ENCODE measurements around the gene FBXL16.
A peak's percentile ranks its signal among the peaks of the same experiment; 100 is the strongest.
"Not testable (repeated sequence)": the region's sequence is repeated elsewhere in the genome, so short reads cannot be mapped to it uniquely, and the experiment has no call there.

The FBXL16 gene

DNA sequence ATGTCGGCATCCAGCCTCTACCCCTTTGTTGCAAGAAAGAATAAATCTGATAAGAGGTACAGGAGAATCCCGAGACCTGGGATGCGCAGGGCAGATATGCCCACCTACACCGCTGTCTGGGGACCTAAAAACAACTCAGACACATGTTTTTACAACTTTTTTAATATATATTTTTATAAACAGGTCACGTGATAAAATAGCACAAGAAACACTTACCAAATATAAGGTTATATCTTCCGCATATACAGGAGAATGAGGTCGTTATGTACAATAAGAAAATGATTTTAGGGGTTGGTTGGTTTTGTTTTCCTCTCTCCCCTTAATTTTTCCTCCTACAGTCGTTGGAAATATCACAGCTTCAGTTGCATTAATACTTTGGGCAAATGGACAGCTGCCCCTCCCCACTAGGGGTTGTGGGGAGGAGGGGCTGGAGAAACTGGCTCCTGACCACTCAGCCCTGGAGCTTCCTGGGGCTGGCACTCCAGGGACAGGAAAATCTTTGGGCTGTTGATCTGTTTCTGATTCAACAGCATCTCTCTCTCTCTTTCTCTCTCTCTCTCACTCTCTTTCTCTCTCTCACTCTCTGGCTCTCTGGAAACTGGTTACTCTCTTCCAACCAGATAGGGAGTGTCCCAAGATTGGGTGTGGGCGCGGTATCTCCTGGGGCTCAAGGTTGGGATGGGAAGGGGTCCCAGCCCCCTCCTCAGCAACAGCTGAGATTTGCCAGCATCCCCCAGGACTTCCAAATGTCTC is 13.1 kb downstream of the FBXL16 start:
- no peak for DNase-seq (ENCODE audit: low read depth in 2 of 2)

DNA sequence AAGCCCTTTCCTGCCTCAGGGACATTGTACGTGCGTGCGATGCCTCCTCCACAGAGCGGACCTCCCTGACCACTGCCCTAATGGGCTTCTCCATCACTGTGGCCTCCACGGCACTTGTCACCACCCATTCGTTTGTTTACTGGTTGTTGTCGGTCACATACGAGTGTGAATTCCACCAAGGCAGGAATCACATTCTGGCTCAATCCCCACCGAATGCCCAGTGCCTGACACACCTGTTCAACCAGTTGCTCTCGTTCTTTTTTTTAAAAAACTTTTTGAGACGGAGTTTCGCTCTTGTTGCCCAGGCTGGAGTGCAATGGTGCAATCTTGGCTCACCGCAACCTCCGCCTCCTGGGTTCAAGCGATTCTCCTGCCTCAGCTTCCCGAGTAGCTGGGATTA is 14.4 kb downstream of the FBXL16 start:
- DNase-seq (ENCODE audit: low read depth in 2 of 2): not testable (repeated sequence)

DNA sequence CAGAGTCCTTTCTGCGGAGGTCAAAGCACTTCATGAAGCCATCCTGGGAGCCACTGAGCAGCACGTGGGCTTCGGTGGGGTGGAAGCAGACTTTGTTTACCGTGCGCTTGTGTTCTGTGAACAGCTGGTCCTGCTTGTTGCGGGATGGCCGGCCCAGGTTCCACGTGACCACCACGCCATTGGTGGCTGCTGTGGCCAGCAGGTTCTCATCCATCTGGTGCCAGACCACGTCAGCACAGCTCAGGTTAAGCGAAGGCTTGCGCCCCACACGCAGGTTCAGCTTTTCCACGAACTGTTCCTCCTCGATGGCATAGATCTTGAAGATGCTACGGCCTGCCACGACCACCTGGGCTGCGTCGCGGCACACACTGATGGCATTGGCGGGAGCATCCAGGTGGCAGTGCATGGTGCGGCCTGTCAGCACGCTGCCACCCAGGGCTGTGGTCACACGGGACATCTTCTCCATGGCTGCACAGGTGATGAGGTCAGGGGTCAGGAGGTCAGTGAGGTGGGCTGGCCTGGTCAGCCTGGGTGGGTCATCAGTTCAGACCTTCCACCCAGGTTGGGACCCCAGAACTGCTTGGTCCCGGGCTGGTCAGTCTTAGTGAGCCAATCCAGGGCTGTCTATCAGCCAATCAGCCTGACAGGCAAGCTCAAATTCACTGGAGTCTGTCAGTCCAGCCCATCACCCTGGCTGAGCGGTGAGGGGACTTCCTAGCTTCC is 16.3 kb downstream of the FBXL16 start:
- DNase-seq (ENCODE audit: low read depth in 2 of 2): no peak

- DNase-seq (ENCODE audit: low read depth in 2 of 2): no peak
These were observed 18.1 kb downstream of the FBXL16 start for GRCh38 chr16:687499-687898.

DNA sequence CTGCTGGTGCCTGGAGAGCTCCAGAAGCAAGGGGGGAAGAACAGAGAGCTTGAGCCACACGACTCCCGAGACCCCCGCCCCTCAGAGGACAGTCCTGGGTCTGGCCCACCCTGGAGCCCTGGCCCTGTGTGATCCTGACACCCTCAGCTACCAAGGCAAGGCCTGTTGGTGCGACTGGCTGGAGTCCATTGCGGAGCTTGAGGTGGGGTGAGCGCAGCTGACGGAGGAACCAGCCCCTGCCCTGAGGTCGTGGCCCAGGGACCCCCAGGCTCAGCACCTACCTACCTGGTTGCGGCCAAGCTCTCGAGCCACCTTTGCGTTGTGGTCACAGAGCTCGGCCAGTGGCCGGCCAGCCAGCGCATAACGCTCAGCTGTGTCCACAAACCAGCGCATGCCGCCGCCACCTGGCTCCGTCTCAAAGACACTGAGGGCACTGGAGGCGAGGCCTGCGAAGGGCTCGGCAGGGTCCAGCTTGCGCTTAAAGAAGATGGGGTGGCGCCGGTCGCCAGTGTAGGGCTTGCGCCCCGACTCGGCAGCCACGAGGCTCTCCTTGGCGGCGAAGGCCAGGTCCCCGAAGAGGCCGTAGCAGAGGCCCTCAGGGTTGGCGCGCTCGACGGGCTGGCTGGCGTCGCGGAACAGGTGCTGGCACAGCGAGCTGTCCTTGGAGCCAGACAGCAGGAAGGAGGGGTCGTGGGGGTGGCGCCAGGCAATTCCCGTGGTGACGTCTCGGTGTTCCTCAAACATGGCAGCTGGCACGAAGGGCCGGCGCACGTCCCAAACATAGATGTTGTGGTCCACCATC is 18.9 kb downstream of the FBXL16 start:
- no peak for DNase-seq (ENCODE audit: low read depth in 2 of 2)

DNA sequence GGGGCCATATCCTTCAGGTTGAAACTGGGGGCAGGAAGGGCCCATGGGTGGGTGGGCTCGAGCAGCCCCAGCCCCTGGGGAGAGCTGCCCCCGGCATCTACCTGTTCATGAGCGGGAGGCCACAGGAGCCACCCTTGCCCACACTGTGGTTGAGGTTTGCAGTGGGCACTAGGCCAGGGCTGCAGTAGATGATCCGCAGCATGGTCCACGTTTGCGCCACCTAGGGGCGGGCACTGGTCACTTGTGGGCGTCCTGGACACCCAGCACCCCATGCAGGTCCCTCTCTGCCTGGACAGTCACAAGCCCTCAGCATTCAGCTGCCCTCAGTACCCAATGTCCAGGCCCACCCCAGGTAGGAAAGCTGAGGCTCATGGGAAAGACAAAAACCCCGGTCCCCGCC is 19.6 kb downstream of the FBXL16 start:
- DNase-seq (ENCODE audit: low read depth in 2 of 2): no peak

GRCh38 chr16:684961-685696 is 20.5 kb downstream of the FBXL16 start:
- DNase-seq (ENCODE audit: low read depth in 2 of 2): no peak

DNA sequence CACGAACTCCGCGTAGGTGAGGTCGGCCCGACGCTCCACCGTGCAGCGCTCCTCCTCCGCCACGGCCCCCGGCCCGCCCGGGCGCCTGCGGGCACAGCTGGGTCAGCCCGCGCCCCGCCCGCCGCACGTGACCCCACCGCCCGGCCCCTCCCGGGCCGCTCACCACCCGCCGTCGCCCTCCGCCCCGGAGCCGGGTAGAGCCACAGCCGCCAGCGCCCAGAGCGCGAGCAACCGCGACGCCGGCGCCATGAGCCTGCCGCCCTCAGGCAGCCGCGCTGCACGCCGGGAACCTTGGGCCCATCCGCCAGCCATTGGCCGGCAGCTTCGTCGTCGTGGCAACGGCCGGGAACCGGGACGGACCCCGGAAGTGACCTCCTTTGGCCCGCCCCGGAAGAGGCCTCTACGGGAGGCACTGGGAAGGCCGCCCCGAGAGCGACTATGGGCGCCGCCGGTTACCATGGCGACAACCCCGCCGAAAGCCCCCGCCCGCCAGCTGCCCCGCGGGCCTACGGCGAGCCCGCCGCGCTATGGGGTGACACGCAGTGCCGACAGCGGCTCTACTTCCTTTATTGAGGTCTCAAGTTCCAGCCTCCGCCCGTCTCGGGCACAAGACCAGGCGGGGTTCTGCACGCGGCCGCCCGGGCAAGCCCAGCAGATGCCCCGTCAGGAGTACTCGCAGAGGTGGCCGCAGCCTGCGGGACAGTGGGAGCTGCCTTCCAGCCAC is 21.4 kb downstream of the FBXL16 start, which contains the start of gene JMJD8:
TSS of gene JMJD8 (minus strand) at position 264 of the 724 bp plus-strand sequence. CDS start at position 249, 15 bp downstream.
- DNase-seq (ENCODE audit: low read depth in 2 of 2): peak; percentile 84 to 88

- no peak for DNase-seq (ENCODE audit: low read depth in 2 of 2)
These were observed 22.1 kb downstream of the FBXL16 start for GRCh38 chr16:683396-684070.

DNA sequence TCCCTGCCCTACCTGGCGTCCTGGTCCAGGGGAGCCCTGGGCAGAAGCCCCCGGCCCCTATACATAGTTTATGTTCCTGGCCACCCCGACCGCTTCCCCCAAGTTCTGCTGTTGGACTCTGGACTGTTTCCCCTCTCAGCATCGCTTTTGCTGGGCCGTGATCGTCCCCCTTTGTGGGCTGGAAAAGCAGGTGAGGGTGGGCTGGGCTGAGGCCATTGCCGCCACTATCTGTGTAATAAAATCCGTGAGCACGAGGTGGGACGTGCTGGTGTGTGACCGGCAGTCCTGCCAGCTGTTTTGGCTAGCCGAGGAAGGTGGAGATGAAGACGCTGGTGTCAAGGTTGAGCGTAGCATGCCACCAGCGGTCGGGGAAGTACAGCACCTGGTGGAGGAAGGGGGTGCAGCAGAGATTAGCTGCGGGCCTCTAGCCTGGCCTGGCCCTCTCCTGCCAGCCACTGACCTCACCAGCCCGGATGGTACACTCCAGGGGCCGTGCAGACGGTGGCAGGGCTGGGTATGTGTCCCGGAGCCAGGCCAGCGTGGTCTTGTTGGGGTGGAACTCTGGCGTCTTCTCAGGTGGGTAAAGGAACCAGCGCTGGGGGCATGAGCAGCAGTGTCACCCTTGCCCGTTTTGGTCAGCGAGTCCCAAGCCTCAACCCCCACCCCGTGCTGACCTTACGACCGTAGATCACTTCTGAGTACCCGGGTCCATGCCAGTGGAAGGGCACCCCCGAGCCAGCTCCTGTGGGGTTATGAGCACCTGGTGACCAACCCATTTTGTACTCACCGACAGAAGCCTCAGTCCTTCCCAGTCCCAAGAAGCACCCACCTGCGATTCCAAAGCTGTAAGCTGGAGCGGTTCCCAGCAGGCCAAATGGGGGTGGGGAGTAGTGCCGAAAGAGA is 22.9 kb downstream of the FBXL16 start:
- no peak for DNase-seq (ENCODE audit: low read depth in 2 of 2)

DNA sequence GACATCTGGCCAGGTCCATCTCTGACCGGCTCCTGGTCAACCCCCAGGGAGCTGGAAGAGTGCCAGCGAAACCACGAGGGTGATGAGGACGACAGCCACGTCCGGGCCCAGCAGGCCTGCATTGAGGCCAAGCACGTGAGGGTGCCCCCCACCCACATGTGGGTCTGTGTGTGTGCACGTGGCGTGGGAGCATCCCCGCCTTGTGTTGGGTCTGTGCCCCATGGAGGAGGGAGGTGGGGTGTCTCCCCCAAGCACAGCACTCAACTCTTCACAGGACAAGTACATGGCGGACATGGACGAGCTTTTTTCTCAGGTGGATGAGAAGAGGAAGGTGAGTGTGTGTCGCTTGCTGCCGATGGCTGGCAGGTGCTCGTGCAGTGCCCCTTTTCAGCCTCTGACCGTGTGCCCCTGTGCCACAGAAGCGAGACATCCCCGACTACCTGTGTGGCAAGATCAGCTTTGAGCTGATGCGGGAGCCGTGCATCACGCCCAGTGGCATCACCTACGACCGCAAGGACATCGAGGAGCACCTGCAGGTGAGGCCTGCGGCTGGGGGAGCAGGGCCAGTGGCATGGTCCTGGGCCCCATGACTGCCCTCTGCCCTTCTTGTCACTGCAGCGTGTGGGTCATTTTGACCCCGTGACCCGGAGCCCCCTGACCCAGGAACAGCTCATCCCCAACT is 23.7 kb downstream of the FBXL16 start:
- DNase-seq (ENCODE audit: low read depth in 2 of 2): no peak

DNA sequence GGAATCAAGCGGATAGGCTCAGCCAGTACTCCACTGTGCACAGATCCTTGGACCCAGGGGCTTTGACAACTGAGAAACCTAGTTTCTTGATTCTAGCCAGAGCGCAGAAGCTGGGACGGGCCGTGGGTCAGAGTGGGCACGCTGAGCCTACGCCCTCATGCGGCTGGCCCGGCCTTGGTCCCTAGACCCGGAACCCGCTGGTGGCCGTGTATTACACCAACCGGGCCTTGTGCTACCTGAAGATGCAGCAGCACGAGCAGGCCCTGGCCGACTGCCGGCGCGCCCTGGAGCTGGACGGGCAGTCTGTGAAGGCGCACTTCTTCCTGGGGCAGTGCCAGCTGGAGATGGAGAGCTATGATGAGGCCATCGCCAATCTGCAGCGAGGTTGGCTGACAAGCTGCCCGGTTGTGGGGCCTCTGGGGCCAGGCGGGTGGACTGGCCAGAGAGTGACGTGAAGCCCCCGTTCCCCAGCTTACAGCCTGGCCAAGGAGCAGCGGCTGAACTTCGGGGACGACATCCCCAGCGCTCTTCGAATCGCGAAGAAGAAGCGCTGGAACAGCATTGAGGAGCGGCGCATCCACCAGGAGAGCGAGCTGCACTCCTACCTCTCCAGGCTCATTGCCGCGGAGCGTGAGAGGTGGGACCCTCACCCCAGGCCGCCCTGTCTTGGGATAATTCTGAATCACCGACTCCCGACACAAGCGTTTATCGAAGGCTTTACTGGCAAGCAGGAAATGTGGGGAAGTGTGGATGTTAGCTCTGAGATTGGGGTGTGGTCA is 24.4 kb downstream of the FBXL16 start:
- DNase-seq (ENCODE audit: low read depth in 2 of 2): no peak

GRCh38 chr16:680625-680945 is 25.0 kb downstream of the FBXL16 start:
- no peak for DNase-seq (ENCODE audit: low read depth in 2 of 2)

- peak; percentile 62 to 67 for DNase-seq (ENCODE audit: low read depth in 2 of 2)
These were observed 25.6 kb downstream of the FBXL16 start, which contains the start of gene STUB1 for GRCh38 chr16:679814-680624. STUB1 (plus strand) TSS chr16:680410; CDS start chr16:680526, 116 bp downstream.

DNA sequence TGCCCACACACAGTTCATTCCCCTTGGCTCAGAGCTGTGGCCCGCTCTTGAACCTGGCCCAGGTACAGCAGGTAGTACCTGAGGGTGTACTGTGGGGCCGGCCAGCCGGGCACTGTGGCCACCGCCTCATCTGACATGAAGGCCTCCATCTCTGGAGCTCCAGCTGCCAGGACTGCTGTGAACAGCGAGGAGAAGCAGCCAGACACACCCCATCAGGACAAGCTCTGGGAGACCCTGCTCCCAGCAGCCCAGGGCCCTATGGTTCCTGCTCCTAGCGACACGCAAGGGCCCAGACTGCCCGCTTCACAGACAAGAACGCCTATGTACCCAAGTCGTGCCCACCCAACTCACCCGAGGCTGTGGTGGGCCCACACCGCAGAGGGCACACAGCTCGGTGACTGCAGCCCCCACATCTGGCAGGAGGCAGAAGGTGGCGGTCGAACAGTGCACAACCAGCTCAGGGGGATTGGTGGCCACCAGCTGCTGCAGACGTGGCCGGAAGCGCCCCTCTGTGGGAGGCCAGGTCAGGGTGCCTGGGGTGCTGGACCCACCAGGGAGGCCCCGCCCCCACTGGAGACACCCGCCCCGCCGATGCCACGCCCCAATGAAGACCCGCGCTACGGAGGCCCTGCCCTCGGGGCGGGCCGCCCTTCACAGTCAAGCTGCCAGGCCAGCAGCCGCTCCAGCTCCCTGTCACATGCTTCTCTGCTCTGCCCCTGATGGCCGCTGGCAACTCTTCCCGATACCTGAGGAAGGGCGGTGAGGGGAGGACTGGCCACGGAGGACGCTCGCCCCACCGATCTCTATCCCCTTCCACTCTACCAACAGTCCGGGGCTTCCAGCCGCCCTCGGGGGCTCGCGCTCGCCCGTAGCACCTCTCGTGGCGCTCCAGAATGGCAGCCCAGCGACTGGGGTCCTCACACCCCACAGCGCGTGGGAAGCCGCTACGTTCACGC is 26.5 kb downstream of the FBXL16 start:
- no peak for DNase-seq (ENCODE audit: low read depth in 2 of 2)

Data from fibroblast of skin of left quadriceps (primary cell).